Omental fat pad (tissue), 4 donors: ENCODE data around the gene GPR75. TPM values are rescaled to one million over a fixed set of nuclear protein-coding genes. Genes with fewer than 3 reads are reported as not detected.
"Not testable (repeated sequence)": the region's sequence is repeated elsewhere in the genome, so short reads cannot be mapped to it uniquely, and the experiment has no call there.

ENCODE experiments used
- ATAC-seq: fragments of 150-250 bp; one replicate; pipeline ENCODE4 v1.9.1; 2016; ENCODE audit warnings: mild to moderate bottlenecking, moderate library complexity; ENCODE audit not compliant: low FRiP score
- DNase-seq: peaks from one replicate; pipeline ENCODE4 v3.0.0-alpha.2; 2019; ENCODE audit warnings: low spot score
- total RNA-seq, 4 donors: library from RNA; depleted of rRNA; stranded (reverse); fragments of >200 nt; gene quantifications; one replicate each; pipeline ENCODE4 v1.1.0, GENCODE V29; 2016
- TF ChIP-seq, protein P1 (sequence below), 3 donors: fragments of 450-650 bp; IDR thresholded peaks; one replicate each; pipeline ENCODE4 v1.5.1; 2016 to 2017; ENCODE audit warnings: antibody characterized with exemption in 3 of 3, mild to moderate bottlenecking in 3 of 3, moderate library complexity in 2 of 3

GPR75 gene
- total RNA-seq, 4 donors from 2014 or later = 2.0 to 12.1 (median 7.6) TPM

- TF ChIP-seq, protein P1, sequence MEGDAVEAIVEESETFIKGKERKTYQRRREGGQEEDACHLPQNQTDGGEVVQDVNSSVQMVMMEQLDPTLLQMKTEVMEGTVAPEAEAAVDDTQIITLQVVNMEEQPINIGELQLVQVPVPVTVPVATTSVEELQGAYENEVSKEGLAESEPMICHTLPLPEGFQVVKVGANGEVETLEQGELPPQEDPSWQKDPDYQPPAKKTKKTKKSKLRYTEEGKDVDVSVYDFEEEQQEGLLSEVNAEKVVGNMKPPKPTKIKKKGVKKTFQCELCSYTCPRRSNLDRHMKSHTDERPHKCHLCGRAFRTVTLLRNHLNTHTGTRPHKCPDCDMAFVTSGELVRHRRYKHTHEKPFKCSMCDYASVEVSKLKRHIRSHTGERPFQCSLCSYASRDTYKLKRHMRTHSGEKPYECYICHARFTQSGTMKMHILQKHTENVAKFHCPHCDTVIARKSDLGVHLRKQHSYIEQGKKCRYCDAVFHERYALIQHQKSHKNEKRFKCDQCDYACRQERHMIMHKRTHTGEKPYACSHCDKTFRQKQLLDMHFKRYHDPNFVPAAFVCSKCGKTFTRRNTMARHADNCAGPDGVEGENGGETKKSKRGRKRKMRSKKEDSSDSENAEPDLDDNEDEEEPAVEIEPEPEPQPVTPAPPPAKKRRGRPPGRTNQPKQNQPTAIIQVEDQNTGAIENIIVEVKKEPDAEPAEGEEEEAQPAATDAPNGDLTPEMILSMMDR (IDR thresholded peaks at IDR 0.05) = no peak
- no peak for ATAC-seq
- no peak for DNase-seq
These were observed 33.7 kb downstream of the GPR75 start for GRCh38 chr2:53826030-53826410.

DNA sequence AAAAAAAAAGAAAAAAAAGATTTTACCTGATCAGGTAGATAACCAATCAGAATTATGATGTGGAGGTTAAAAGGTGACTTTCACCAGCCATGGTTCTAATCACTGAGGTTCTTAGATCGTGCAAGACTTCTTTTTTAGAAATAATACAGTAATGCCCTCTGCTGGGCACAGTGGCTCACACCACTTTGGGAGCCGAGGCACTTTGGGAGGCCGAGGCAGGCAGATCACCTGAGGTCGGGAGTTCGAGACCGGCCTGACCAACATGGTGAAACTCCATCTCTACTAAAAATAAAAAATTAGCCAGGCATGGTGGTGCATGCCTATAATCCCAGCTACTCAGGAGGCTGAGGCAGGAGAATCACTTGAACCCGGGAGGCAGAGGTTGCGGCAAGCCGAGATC, 36.1 kb downstream of the GPR75 start:
- DNase-seq, ATAC-seq: not testable (repeated sequence)

DNA sequence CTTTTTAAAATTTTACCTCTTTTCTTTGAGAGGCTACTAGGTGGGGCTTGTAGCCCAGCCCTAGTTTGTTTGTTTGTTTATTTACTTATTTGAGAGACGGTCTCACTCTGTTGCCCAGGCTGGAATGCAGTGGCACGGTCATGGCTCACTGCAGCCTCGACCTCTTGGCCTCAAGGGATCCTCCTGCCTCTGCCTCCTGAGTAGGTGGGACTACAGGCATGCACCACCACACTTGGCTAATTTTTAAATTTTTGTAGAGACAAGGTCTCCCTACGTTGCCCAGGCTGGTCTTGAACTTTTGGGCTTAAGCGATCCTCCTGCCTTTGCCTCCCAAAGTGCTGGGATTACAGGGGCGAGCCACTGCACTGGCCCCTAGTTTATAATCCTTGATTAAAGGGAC, 38.0 kb downstream of the GPR75 start:
- no peak for ATAC-seq
- DNase-seq = no peak
- TF ChIP-seq, protein P1 (IDR thresholded peaks at IDR 0.05) = no peak

DNA sequence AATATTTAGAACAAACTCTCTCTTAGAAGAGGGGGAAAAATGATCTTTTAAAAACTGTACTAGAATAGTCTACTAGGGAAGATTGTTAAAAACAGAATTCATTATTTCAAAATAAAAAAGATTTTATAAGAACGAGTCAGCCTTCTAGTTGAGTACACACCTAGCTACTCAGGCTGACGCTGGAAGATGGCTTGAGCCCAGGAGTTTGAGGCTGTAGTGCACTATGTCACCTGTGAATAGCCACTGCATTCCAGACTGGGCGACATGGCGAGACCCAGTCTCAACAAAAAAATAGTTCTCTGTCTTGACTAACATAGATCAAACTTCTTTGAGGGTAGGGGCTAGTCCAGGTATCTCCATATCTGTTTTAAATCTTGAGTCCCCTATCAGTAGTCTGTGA, 39.1 kb downstream of the GPR75 start:
- TF ChIP-seq, protein P1 (IDR thresholded peaks at IDR 0.05) = no peak
- ATAC-seq = no peak

DNA sequence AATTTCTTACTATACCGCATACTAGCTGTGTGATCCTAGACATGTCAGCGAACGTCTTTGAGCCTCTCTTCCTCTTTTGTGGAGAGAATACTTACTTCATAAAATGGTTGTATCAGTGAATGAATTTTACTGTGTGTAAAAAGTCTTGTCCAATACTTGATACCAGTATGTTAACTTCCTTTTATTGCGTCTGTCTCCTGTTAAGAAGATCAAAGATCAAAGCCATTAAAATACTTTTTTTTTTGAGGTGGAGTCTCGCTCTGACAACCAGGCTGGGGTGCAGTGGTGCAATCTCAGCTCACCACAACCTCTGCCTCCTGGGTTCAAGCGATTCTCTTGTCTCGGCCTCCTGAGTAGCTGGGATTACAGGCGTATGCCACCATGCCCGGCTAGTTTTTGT, 39.7 kb downstream of the GPR75 start:
- ATAC-seq (no peak), DNase-seq (no peak)
- TF ChIP-seq, protein P1 (IDR thresholded peaks at IDR 0.05) = no peak

More for the DNA sequence above, 39.1 kb downstream of the GPR75 start:
- no peak for DNase-seq

DNA sequence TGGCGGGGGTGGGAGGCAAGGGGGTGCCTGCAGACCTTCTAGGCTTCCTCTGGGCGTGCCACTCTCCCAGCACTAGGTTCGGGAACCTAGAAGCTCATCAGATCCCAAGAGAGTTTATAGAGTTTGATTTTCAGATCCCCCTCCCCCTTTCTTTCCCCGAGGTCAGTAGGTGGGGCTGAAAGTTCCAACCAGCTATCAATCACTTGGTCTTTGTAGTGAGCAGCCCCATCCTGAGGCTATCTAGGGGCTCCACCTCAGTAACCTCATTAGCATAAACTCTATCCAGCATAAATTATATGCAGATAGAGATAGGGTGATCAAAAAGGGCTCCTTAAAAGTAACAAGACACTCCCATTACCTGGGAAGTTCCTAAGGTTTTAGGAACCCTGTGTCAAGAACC, 40.1 kb downstream of the GPR75 start:
- no peak for DNase-seq
- TF ChIP-seq, protein P1 (IDR thresholded peaks at IDR 0.05) = no peak

GRCh38 chr2:53818854-53819435, 40.8 kb downstream of the GPR75 start:
- ATAC-seq = no peak
- no peak for DNase-seq
- TF ChIP-seq, protein P1 (IDR thresholded peaks at IDR 0.05) = no peak

More for the DNA sequence above, 40.1 kb downstream of the GPR75 start:
- no peak for ATAC-seq
